ENCODE measurements around the gene BNIPL.

BNIPL gene

GRCh38 chr1:151036356-151036755 is at the start of gene BNIPL:
Gene BNIPL (plus strand): TSS chr1:151036586. CDS start chr1:151036726, 140 bp downstream.
- no peak within 1 kb of the TSS for H3K4me3 ChIP-seq (ENCODE audit: low read depth, low read length)
- no peak for DNase-seq (ENCODE audit: low read depth)
- no peak for TF ChIP-seq CTCF (conservative IDR thresholded peaks at IDR 0.05; ENCODE audit: low read depth, low read length)

GRCh38 chr1:150987924-150988323 is 48.5 kb upstream of the BNIPL start:
- DNase-seq (ENCODE audit: low read depth) = no peak
- H3K4me3 ChIP-seq (ENCODE audit: low read depth, low read length) = no peak overlapping the region
- TF ChIP-seq CTCF (conservative IDR thresholded peaks at IDR 0.05; ENCODE audit: low read depth, low read length) = no peak

- H3K4me3 ChIP-seq (ENCODE audit: low read depth, low read length) = no peak overlapping the region
- TF ChIP-seq CTCF (conservative IDR thresholded peaks at IDR 0.05; ENCODE audit: low read depth, low read length) = no peak
- no peak for DNase-seq (ENCODE audit: low read depth)
Measured at GRCh38 chr1:150992626-150993025, 43.8 kb upstream of the BNIPL start.

GRCh38 chr1:150994248-150994647 is 42.1 kb upstream of the BNIPL start:
- H3K4me3 ChIP-seq (ENCODE audit: low read depth, low read length) = no peak overlapping the region
- no peak for TF ChIP-seq CTCF (conservative IDR thresholded peaks at IDR 0.05; ENCODE audit: low read depth, low read length)
- no peak for DNase-seq (ENCODE audit: low read depth)

GRCh38 chr1:150995460-150995859 is 40.9 kb upstream of the BNIPL start:
- no peak for TF ChIP-seq CTCF (conservative IDR thresholded peaks at IDR 0.05; ENCODE audit: low read depth, low read length)
- no peak for DNase-seq (ENCODE audit: low read depth)
- no peak overlapping the region for H3K4me3 ChIP-seq (ENCODE audit: low read depth, low read length)

- no peak overlapping the region for H3K4me3 ChIP-seq (ENCODE audit: low read depth, low read length)
- DNase-seq (ENCODE audit: low read depth) = peak; percentile 75
- peak; percentile 66 for TF ChIP-seq CTCF (conservative IDR thresholded peaks at IDR 0.05; ENCODE audit: low read depth, low read length)
Measured at GRCh38 chr1:150995896-150996295, 40.5 kb upstream of the BNIPL start.

GRCh38 chr1:150997126-150997872 is 39.1 kb upstream of the BNIPL start:
- DNase-seq (ENCODE audit: low read depth) = no peak
- TF ChIP-seq CTCF (conservative IDR thresholded peaks at IDR 0.05; ENCODE audit: low read depth, low read length) = no peak
- H3K4me3 ChIP-seq (ENCODE audit: low read depth, low read length) = no peak overlapping the region
